Measurements from ENCODE around the gene CAMTA1. TPM values are rescaled to one million over a fixed set of nuclear protein-coding genes. Genes with fewer than 3 reads are reported as not detected.

Gene CAMTA1
- total RNA-seq, 1 experiment from 2014 or later = 60.0 TPM

DNA sequence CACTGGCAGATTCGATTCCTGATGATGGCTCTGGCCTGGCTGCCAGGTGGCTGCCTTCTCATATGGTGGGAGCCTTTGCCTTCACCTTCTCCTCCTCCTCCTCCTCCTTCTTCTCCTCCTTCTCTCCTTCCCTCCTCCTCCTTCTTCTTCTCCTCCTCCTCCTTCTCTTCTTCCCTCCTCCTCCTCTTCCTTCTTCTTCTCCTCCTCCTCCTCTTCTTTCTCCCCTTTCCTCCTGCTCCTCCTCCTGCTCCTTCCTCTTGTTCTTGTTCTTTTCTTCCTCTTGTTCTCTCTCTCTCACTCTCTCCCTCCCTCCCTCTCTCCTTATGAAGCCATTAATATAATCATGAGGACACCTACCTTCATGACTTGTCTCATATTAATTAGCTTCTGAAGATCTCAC lies 278.7 kb downstream of the CAMTA1 start:
- H3K4me3 Mint-ChIP-seq (ENCODE audit: unreplicated experiment) = no peak overlapping the region
- no peaks in the 10 kb centered on the region for H3K4me1 ChIP-seq
- POLR2A ChIA-PET = no interaction called here
- CTCF ChIA-PET = no interaction called here
- H3K9me3 ChIP-seq = no peaks in the 10 kb centered on the region
- no peaks in the 10 kb centered on the region for H3K9me3 Mint-ChIP-seq (ENCODE audit: unreplicated experiment)
- no peaks in the 10 kb centered on the region for H3K36me3 Mint-ChIP-seq (ENCODE audit: insufficient read depth, unreplicated experiment)
- intact Hi-C loops (cut with micrococcal nuclease; ENCODE audit: unreplicated experiment) = loop anchor here (2.0 kb wide), 1 partner anchor 43 kb away; no protein-coding TSS in a partner anchor
- TF ChIP-seq, protein P1, sequence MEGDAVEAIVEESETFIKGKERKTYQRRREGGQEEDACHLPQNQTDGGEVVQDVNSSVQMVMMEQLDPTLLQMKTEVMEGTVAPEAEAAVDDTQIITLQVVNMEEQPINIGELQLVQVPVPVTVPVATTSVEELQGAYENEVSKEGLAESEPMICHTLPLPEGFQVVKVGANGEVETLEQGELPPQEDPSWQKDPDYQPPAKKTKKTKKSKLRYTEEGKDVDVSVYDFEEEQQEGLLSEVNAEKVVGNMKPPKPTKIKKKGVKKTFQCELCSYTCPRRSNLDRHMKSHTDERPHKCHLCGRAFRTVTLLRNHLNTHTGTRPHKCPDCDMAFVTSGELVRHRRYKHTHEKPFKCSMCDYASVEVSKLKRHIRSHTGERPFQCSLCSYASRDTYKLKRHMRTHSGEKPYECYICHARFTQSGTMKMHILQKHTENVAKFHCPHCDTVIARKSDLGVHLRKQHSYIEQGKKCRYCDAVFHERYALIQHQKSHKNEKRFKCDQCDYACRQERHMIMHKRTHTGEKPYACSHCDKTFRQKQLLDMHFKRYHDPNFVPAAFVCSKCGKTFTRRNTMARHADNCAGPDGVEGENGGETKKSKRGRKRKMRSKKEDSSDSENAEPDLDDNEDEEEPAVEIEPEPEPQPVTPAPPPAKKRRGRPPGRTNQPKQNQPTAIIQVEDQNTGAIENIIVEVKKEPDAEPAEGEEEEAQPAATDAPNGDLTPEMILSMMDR (IDR thresholded peaks at IDR 0.05; ENCODE audit: insufficient read depth in 1 of 2, low read depth in 1 of 2, low read length in 1 of 2, severe bottlenecking in 1 of 2, unreplicated experiment in 1 of 2) = no peak
- no peaks in the 10 kb centered on the region for H3K4me1 Mint-ChIP-seq (ENCODE audit: low read depth, unreplicated experiment)
- no peaks in the 10 kb centered on the region for H3K36me3 ChIP-seq (ENCODE audit: control insufficient read depth, insufficient read depth, low read length)
- peaks cover 40% of the 10 kb centered on the region for H3K27me3 Mint-ChIP-seq (ENCODE audit: insufficient read depth, unreplicated experiment)
- no peak overlapping the region for H3K4me3 ChIP-seq (ENCODE audit: low read depth, low read length)
- BruUV-seq (replicated peaks) = no TSS peak
- no peak for DNase-seq
- no peaks in the 10 kb centered on the region for H3K27me3 ChIP-seq (replicated peaks; ENCODE audit: control insufficient read depth, insufficient read depth, low read length)
- H3K27ac Mint-ChIP-seq (ENCODE audit: unreplicated experiment) = no peak overlapping the region

DNA sequence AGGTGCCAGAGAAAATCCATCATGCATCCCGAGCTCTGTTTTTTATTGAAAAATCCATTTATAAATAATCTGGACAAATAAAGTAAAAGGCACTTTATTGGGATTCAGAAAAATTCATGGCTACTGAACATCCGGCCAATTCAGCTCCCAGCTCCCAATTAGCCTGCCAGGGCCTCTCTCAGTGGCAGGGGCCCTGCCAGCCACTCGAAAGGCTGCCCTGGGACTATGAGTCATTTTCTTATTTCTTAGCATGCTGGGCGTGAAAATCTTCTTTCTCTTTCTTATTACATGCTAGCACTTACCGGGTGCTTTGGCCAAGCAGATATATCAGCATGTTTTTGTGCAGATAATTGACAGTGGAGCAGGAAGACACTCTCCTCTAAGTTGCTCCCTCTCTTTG lies 283.3 kb downstream of the CAMTA1 start:
- Histone ChIP-seq H3K36me3 (ENCODE audit: control insufficient read depth, insufficient read depth, low read length) (no peaks in the 10 kb centered on the region), H3K9me3 (no peaks in the 10 kb centered on the region), H3K4me3 (ENCODE audit: low read depth, low read length) (no peak overlapping the region), H3K27me3 (replicated peaks; ENCODE audit: control insufficient read depth, insufficient read depth, low read length) (no peaks in the 10 kb centered on the region), H3K4me1 (no peaks in the 10 kb centered on the region)
- no peaks in the 10 kb centered on the region for H3K4me1 Mint-ChIP-seq (ENCODE audit: low read depth, unreplicated experiment)
- ChIA-PET CTCF (no interaction called here), POLR2A (no interaction called here)
- BruUV-seq (replicated peaks) = no TSS peak
- DNase-seq = no peak
- H3K27me3 Mint-ChIP-seq (ENCODE audit: insufficient read depth, unreplicated experiment) = peaks cover 24% of the 10 kb centered on the region
- H3K4me3 Mint-ChIP-seq (ENCODE audit: unreplicated experiment) = no peak overlapping the region
- TF ChIP-seq, protein P1 (IDR thresholded peaks at IDR 0.05; ENCODE audit: insufficient read depth in 1 of 2, low read depth in 1 of 2, low read length in 1 of 2, severe bottlenecking in 1 of 2, unreplicated experiment in 1 of 2) = no peak
- intact Hi-C loops (cut with micrococcal nuclease; ENCODE audit: unreplicated experiment) = no loop called here
- no peaks in the 10 kb centered on the region for H3K36me3 Mint-ChIP-seq (ENCODE audit: insufficient read depth, unreplicated experiment)
- no peaks in the 10 kb centered on the region for H3K9me3 Mint-ChIP-seq (ENCODE audit: unreplicated experiment)
- H3K27ac Mint-ChIP-seq (ENCODE audit: unreplicated experiment) = no peak overlapping the region

DNA sequence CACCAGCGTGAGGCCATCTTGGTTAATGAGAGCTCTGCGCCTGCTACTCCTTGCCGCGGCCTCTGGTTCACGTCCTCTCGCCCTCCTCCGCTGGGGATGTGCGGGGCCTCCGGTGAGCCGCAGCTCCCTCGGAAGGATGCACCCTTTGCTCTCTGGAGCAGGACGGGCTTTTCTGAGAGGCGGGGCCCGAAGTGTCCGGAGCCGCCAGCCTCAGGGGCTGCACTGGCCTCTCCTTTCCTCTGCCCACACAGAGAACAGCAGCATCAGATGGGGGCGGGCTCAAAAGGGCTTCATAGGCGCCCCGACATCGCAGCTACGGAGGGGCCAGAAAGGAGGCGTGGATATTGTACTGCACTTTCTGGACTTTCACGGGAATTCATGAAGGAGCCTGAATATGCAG lies 284.7 kb downstream of the CAMTA1 start:
- Histone ChIP-seq H3K4me1 (no peaks in the 10 kb centered on the region), H3K27me3 (replicated peaks; ENCODE audit: control insufficient read depth, insufficient read depth, low read length) (no peaks in the 10 kb centered on the region), H3K36me3 (ENCODE audit: control insufficient read depth, insufficient read depth, low read length) (no peaks in the 10 kb centered on the region), H3K9me3 (no peaks in the 10 kb centered on the region), H3K4me3 (ENCODE audit: low read depth, low read length) (no peak overlapping the region)
- no peak for DNase-seq
- TF ChIP-seq, protein P1 (IDR thresholded peaks at IDR 0.05; ENCODE audit: insufficient read depth in 1 of 2, low read depth in 1 of 2, low read length in 1 of 2, severe bottlenecking in 1 of 2, unreplicated experiment in 1 of 2) = no peak
- no TSS peak for BruUV-seq (replicated peaks)
- Mint-ChIP-seq H3K27me3 (ENCODE audit: insufficient read depth, unreplicated experiment) (peaks cover 14% of the 10 kb centered on the region), H3K4me1 (ENCODE audit: low read depth, unreplicated experiment) (no peaks in the 10 kb centered on the region), H3K27ac (ENCODE audit: unreplicated experiment) (no peak overlapping the region), H3K9me3 (ENCODE audit: unreplicated experiment) (no peaks in the 10 kb centered on the region), H3K4me3 (ENCODE audit: unreplicated experiment) (no peak overlapping the region), H3K36me3 (ENCODE audit: insufficient read depth, unreplicated experiment) (no peaks in the 10 kb centered on the region)
- intact Hi-C loops (cut with micrococcal nuclease; ENCODE audit: unreplicated experiment) = loop anchor here (10.0 kb wide), 1 partner anchor 275 kb away; no protein-coding TSS in a partner anchor
- ChIA-PET CTCF (interaction anchor here (0.6 to 2.1 kb wide), 7 partner anchors 8 to 285 kb away, joined by 3 to 11 read pairs (median 3); partner anchors contain the start of gene CAMTA1), POLR2A (no interaction called here)
